SW480 (cell line): Measurements from ENCODE around the gene RNASE7.
A peak's percentile ranks its signal among the peaks of the same experiment; 100 is the strongest.

Experiments
- DNase-seq: peaks from one replicate; pipeline ENCODE4 v3.0.0-alpha.2; 2016; ENCODE audit warnings: low spot score

RNASE7 gene

DNA sequence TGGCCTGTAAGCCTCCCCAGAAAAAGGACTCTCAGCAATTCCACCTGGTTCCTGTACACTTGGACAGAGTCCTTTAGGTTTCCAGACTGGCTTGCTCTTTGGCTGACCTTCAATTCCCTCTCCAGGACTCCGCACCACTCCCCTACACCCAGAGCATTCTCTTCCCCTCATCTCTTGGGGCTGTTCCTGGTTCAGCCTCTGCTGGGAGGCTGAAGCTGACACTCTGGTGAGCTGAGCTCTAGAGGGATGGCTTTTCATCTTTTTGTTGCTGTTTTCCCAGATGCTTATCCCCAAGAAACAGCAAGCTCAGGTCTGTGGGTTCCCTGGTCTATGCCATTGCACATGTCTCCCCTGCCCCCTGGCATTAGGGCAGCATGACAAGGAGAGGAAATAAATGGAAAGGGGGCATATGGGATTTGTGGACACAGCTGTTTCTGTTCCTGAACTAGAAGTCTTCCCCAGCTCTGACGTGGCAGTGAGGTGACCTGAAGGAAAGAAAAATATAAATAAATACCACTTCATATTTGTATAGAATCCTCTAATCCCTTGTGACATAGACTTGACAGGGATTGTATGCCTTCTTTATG lies 1.3 kb downstream of the RNASE7 start:
- no peak for DNase-seq

GRCh38 chr14:21043974-21044618 lies 1.9 kb downstream of the RNASE7 start:
- DNase-seq: no peak

- DNase-seq: no peak
These were observed 5.2 kb downstream of the RNASE7 start for GRCh38 chr14:21047378-21047781.

GRCh38 chr14:21048638-21049037 lies 6.5 kb downstream of the RNASE7 start:
- DNase-seq: no peak

DNA sequence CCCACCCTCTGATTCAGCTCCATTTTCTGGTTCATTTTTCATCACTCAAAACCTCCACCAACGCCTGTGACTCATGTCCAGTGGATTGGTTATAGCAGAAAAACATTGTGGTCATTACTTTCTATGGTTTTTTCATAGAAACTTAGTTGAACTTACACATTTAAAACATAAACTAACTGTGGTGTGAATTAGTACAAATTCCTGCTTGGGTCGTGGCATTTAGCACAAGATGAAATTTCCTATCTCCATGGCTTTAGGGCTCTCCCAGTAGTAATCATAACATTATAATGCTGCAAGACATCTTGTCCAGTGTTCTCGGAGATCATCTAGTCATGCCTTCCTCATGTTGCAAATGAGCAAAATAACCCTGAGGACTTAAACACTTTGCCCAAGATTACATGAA lies 7.1 kb downstream of the RNASE7 start:
- no peak for DNase-seq

- DNase-seq: no peak
These were observed 8.4 kb downstream of the RNASE7 start for GRCh38 chr14:21050597-21050996.

GRCh38 chr14:21053184-21054122 lies 11.3 kb downstream of the RNASE7 start:
- no peak for DNase-seq

- peak; percentile 26 for DNase-seq
These were observed 12.1 kb downstream of the RNASE7 start for GRCh38 chr14:21054123-21054767.

GRCh38 chr14:21054768-21055145 lies 12.6 kb downstream of the RNASE7 start:
- DNase-seq: no peak

- DNase-seq: no peak
These were observed 13.4 kb downstream of the RNASE7 start for GRCh38 chr14:21055432-21056117.

- no peak for DNase-seq
These were observed 14.5 kb downstream of the RNASE7 start for GRCh38 chr14:21056520-21057163.

- peak; percentile 7 for DNase-seq
These were observed 15.9 kb downstream of the RNASE7 start, which contains the start of gene RNASE8 for GRCh38 chr14:21057803-21058675. RNASE8 (plus strand) TSS chr14:21057822; CDS start chr14:21057893, 71 bp downstream.

DNA sequence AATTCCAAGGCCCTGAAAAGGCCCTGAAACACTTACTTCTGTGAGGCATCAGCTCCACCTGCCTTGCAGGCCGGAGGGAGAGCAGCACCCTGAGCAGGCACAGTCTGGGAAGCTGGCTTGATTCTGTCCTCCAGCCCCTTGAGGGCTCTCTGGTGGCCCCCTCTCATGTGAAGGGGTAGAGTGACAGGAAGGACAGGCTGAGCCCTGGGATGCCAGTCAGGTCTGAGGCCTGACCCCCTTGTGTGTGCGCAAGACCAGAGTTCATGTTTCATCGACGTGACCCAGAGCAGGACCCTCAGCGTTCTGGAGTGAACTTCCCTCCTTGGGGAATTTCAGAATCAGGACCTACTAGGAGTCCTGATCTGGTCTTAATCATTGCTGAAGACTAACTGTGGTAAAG lies 16.7 kb downstream of the RNASE7 start:
- no peak for DNase-seq

- no peak for DNase-seq
These were observed 17.9 kb downstream of the RNASE7 start for GRCh38 chr14:21059842-21060613.

DNA sequence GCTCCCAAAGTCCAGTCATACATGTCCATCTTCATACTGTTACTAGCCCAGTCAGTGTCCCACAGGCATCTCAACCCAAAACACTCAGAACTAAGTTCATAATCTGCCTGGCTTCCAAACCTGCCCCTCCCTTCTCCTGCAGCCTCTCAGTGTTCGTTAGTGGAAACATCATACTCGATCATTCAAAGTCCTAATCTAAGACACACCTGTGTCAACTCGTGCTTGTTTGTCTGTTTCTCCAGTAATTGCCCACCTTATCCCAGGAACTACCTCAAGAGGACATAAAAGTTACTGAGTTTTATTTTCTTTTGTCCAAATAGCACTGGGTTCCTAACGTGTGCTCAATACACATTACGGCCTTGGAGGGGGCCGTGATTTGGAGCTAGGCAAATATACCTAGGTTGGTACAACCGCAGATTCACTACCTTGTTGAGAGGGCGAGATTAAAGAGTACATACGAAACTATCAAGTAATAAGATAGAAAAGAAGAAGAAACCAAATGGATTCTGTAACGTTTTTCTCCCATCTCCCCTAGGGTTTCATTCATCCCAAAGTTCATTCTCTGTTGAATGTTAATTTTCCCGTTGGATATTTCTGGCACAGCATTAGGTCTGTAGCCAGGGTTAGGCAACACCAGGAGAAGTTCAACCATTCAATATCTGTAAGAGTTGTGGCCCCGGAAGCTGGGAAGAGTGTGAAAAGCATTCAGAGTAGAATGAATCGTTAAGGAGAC lies 18.6 kb downstream of the RNASE7 start:
- DNase-seq: no peak

DNA sequence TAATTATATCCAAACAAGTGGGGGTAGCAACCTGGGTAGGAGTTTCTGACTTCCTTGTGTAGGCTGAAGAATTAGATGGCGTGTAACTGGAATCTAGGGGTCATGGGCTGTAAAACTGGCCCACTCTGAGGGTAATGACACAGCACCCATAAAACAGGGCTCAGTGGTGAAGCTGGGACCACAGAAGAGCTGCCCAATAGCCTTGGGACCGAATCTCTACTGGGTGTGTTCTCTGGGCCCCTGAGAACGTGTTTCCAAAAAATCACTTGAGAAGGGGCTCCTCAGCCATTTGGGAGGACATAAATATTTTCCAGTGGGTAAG lies 19.1 kb downstream of the RNASE7 start:
- no peak for DNase-seq

DNA sequence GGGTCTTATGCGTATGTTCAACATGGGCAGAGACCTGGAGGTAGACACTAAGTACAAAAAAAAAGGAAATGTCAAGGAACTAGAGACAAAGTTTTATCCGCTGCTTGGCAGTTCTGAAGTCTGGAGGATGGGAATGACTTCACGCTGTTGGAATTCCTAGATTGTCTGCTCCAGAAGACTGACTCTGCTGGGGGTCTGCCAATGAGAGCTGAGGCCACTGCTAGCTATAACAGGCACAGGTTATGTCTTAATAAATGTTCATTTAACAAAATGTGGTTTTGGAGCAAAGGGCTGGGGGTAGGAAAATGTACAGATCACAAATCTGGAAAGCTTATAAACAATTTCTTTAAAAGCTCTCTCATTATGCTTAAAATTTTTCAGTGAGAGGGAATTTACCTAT lies 21.3 kb downstream of the RNASE7 start:
- DNase-seq: no peak

- peak; percentile 45 for DNase-seq
These were observed 24.8 kb downstream of the RNASE7 start for GRCh38 chr14:21066882-21067502.
